GM10266 (cell line): ENCODE results near the gene ESAM.

ENCODE experiments used
- DNase-seq: peaks from one replicate; pipeline ENCODE4 v3.0.0; 2012; ENCODE audit errors: extremely low spot score
- TF ChIP-seq, protein P1 (sequence below): IDR thresholded peaks from 2 replicates; pipeline ENCODE4 v1.5.1; 2012; ENCODE audit warnings: mild to moderate bottlenecking, low read depth; ENCODE audit not compliant: control insufficient read depth, insufficient read depth; ENCODE audit errors: missing control alignments

ESAM gene

DNA sequence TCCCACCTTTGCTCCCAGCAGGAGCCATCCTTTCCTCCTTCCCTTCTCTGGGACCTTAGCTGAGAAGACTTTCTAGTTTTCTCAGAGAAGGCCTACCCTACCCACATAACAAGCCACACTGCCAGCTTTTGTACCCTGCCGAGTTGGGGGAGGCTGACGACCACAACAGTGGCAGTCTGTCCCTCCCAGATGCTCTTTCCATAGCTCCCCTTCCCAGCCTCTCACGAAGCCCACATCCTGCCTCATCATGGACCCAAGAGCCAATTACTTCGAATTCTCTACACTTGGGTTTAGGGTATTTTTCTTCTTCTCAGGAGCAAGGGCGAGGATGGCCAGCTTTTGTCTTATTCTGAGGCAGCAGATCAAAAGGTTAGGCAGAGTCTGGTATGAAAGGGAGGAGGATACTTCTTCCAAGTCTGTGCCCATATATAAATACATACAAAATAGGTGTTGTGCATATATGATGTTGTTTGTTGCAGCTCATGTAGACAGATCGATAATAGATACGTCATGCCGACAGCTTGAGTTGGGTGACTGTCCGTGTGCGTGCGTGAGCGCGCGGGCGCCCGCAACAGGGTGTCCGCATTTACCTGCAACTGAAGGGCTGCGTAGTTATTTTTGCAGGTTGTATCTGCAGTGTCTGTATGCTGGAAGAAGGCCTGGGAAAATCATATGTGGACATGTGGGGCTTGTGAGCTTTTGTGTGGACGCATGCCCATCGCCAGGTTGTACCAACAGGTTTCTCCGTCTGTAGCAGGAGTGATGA, 23.2 kb downstream of the ESAM start:
- no peak for DNase-seq
- TF ChIP-seq, protein P1, sequence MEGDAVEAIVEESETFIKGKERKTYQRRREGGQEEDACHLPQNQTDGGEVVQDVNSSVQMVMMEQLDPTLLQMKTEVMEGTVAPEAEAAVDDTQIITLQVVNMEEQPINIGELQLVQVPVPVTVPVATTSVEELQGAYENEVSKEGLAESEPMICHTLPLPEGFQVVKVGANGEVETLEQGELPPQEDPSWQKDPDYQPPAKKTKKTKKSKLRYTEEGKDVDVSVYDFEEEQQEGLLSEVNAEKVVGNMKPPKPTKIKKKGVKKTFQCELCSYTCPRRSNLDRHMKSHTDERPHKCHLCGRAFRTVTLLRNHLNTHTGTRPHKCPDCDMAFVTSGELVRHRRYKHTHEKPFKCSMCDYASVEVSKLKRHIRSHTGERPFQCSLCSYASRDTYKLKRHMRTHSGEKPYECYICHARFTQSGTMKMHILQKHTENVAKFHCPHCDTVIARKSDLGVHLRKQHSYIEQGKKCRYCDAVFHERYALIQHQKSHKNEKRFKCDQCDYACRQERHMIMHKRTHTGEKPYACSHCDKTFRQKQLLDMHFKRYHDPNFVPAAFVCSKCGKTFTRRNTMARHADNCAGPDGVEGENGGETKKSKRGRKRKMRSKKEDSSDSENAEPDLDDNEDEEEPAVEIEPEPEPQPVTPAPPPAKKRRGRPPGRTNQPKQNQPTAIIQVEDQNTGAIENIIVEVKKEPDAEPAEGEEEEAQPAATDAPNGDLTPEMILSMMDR: no peak

DNA sequence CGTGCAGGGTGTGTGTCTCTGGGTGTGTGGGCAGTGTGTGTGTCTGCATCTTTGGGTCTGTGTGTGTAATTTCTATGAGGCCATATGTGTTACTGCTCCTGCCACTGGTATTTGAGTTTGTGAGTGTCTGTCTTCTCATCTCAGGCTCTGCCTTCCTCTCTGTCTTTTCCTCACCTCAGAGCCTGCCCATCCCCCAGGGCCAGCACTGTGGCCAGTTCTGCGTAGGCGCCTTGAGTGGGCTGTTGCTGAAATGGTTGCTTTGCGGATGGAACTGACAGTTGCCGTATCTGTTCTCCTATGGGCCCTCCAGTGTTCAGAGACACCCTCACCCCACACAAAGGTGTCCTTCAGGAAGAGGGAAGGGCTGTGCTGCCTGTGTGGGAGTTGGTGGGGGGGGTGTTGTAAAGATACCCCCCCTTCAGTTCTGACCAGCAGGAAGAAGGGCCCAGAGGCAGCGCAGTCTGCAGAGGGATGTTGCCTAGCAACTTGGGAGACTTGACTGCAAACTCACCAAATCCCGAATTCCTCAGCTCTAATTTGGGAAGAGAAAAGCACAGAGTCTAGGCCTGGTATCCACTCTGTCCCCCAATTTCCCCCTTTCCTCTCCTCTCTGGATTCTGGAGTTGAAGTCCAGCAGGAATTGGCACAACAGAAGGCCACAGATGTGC, 24.3 kb downstream of the ESAM start:
- no peak for DNase-seq
- TF ChIP-seq, protein P1: no peak

DNA sequence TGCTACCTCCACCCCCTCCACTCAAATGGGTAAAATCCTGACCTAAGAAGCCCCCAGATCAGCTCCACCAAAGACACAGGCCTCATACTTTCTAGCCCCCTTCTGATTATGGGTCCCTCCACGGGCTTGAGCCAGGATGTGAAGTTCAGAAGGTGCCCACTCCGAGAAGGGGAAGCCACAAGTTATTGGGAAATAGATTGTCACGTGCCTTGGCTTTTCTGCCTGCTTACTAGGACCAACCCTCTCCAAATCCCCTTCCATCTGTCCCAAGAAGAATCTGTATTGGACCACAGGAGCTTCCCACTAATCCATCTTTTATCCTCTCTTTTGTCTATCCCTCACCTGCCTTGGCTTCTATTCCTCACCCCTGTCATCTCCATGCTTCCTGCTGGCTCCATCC, 25.4 kb downstream of the ESAM start:
- DNase-seq: no peak
- TF ChIP-seq, protein P1: no peak

DNA sequence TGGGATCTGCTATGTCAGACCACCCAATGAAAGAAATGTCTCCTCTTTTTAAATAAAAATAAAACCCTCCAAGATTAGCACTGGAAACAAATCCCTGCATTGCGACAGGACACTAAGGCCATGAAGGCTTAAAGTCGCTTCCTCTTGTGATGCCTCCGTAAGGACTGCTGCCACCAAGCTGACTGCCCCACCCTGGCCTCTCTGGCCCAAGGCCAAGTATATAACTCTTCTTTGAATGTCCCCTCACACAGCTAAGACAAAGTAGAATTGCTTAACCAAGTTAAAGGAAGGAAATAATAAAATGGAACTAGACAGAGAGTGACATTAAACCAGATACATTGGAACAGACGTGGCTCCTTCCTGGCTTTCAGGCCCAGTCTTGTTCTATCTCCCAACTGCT, 29.9 kb downstream of the ESAM start:
- TF ChIP-seq, protein P1: no peak
- no peak for DNase-seq

DNA sequence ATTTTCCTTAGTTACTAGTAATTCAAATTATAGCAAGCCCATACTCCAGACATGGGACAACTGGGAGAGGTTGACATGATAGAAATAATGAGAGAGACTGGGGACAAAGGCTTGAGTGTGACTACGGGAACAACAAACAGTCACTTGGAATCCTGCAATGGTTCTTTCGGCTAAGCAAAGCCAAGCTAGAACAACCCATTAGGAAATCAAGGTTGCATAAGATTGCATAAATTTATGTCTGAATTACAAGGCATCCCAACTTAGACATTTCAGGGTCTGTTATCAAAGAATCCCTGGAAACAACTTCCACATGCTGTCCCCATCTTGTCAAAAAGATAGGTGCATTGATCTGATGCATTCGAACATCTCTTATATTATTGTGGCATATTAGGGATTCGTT, 32.5 kb downstream of the ESAM start:
- DNase-seq: no peak
- TF ChIP-seq, protein P1: no peak

DNA sequence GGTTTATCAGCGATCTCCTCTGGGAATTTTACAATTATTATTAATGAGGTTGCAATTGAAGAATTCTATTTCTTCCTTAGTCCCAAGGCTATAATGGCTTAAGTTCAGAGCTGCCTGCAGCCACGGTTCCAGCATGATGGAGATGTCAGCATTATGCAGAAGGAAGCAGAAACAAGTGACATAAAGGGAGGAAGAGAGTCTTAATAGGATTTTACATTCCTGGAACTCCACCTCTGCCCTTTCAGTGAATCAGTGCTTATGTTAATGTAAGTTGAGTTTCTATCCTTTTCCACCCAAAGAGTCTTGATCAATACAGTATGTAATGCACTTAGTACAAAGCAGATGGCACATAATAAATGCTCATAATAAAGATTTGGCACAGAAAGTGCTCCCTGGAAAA, 34.0 kb downstream of the ESAM start:
- DNase-seq: no peak
- TF ChIP-seq, protein P1: no peak

DNA sequence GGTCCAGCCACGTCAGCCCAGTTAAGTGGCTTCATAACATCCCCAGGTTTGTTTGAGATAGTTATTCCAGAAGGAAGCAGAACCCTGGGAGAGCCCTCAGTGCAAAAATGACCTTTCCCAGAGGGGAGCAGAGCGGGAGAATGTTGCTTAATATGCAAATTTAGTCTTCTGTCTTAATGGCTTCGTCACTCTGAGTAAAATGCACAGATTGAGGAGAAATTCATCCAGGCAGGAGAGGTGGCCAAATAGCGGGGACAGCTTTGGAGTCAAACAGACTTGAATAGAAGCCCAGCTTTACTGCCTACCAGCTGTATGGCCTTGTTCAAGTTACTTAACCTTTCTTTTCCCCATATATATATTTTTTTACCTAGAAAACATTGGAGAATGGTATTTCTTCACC, 34.6 kb downstream of the ESAM start:
- TF ChIP-seq, protein P1: no peak
- no peak for DNase-seq
